ENCODE measurements around the gene USP3. TPM values are rescaled to one million over a fixed set of nuclear protein-coding genes. Genes with fewer than 3 reads are reported as not detected.
A peak's percentile ranks its signal among the peaks of the same experiment; 100 is the strongest.

Gene USP3
- total and polyA plus RNA-seq, 2 of the 13 experiments (the other 11 are each of a cell fraction or from before 2014, with no cell fraction given): 14.3 to 61.2 TPM

DNA sequence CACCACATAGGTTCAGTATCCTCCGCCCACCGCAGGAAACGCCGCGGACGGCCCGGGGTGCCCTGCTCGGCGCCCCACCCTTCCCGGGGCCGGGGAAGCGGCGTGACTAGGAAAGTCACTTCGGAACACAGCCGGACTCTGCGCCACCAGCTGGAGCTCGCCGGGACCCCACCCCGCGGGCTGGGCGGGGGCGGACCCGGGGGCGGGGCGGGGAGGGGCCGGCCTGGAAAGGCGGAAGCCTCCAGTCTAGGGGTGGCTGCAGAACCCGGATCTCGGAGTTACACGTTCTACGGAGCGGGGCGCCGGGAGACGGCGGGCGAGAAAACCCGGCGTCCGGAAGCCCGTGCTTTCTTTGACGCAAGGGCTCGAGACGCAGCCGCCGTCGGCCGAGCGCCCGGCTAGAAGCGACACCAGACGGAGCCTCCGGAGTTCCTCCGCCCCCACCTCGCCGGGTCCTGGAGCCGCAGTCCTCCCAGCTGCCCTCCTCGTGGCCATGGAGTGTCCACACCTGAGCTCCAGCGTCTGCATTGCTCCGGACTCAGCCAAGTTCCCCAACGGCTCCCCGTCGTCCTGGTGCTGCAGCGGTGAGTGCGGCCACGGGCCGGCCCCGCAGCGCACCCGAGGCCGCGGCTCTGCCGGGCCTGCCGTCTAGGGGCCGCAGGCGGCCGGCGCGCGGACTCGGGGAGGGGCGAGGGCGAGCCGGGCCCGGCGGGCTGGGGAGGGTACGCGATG lies at the start of gene USP3 (continued):
- no peak for TF ChIP-seq ZNF672 (CRISPR knock-in tag; IDR thresholded peaks at IDR 0.05)
- TF ChIP-seq ATAD3A (CRISPR knock-in tag; IDR thresholded peaks at IDR 0.05): no peak
- TF ChIP-seq SOX5 (CRISPR knock-in tag; IDR thresholded peaks at IDR 0.05; ENCODE audit: borderline replicate concordance): no peak; the same call in 1 of the 2 replicates
- peak; percentile 22; the same call in 1 of the 2 replicates for TF ChIP-seq ZNF614 (CRISPR knock-in tag; IDR thresholded peaks at IDR 0.05; ENCODE audit: borderline replicate concordance)
- TF ChIP-seq MED13 (CRISPR knock-in tag; IDR thresholded peaks at IDR 0.05): 0 out of 2 replicates have a peak, but pooled peaks have one; percentile 41
- TF ChIP-seq KIAA2018 (CRISPR knock-in tag; IDR thresholded peaks at IDR 0.05; ENCODE audit: borderline replicate concordance): no peak
- no peak for TF ChIP-seq ZNF616 (CRISPR knock-in tag; IDR thresholded peaks at IDR 0.05; ENCODE audit: low read depth)
- no peak; the same call in 1 of the 2 replicates for TF ChIP-seq POGZ (CRISPR knock-in tag; IDR thresholded peaks at IDR 0.05)
- TF ChIP-seq SIN3B (IDR thresholded peaks at IDR 0.05; ENCODE audit: low read length): 0 out of 2 replicates have a peak, but pooled peaks have one; percentile 9
- no peak for TF ChIP-seq ARID2 (CRISPR knock-in tag; IDR thresholded peaks at IDR 0.05; ENCODE audit: borderline replicate concordance)
- no peak for TF ChIP-seq RARA (CRISPR knock-in tag; IDR thresholded peaks at IDR 0.05)
- no peak for TF ChIP-seq ZSCAN30 (CRISPR knock-in tag; IDR thresholded peaks at IDR 0.05)
- TF ChIP-seq HMG20B (CRISPR knock-in tag; conservative IDR thresholded peaks at IDR 0.05): 0 out of 2 replicates have a peak, but pooled peaks have one; percentile 19
- TF ChIP-seq U2AF2 (IDR thresholded peaks at IDR 0.05; ENCODE audit: low read depth, low read length): no peak
- no peak for TF ChIP-seq ZMAT5 (CRISPR knock-in tag; IDR thresholded peaks at IDR 0.05; ENCODE audit: borderline replicate concordance, low read depth)
- peak; percentile 39; the same call in 1 of the 2 replicates for TF ChIP-seq BCL6 (CRISPR knock-in tag; IDR thresholded peaks at IDR 0.05)
- no peak for TF ChIP-seq ZNF652 (CRISPR knock-in tag; IDR thresholded peaks at IDR 0.05; ENCODE audit: borderline replicate concordance, low read depth)
- peak; percentile 88 for TF ChIP-seq YY1 (IDR thresholded peaks at IDR 0.05; ENCODE audit: insufficient read depth, insufficient replicate concordance, low read depth, low read length)
- TF ChIP-seq EEA1 (CRISPR knock-in tag; IDR thresholded peaks at IDR 0.05; ENCODE audit: borderline replicate concordance): no peak
- TF ChIP-seq ZNF260 (CRISPR knock-in tag; IDR thresholded peaks at IDR 0.05; ENCODE audit: borderline replicate concordance, low read depth): no peak
- TF ChIP-seq ZNF12 (CRISPR knock-in tag; IDR thresholded peaks at IDR 0.05): no peak
- peak; percentile 78; the same call in 1 of the 2 replicates for TF ChIP-seq HDAC1 (CRISPR knock-in tag; IDR thresholded peaks at IDR 0.05)
- TF ChIP-seq LCORL (IDR thresholded peaks at IDR 0.05): no peak
- TF ChIP-seq LCORL (CRISPR knock-in tag; IDR thresholded peaks at IDR 0.05): peak; percentile 41; the same call in 1 of the 2 replicates

Measured in HepG2 (cell line).